GM12878 (cell line): Measurements from ENCODE around the gene TAOK2. TPM values are rescaled to one million over a fixed set of nuclear protein-coding genes. Genes with fewer than 3 reads are reported as not detected.
"Not testable (repeated sequence)": the region's sequence is repeated elsewhere in the genome, so short reads cannot be mapped to it uniquely, and the experiment has no call there.

Experiments
- ATAC-seq: fragments of 200-7000 bp; cut with Tn5 transposase; 3 replicates; pipeline ENCODE4 v1.9.1; 2020; ENCODE audit warnings: mild to moderate bottlenecking, moderate library complexity
- BruUV-seq: library from RNA; stranded (reverse); fragments of 400-500 nt; replicated peaks from 2 replicates; lab custom pipeline; 2021; lab: Mats Ljungman, UMichigan
- CTCF ChIA-PET: fragments of 300-600 bp; sonication (Branson Sonifier 250); formaldehyde crosslinking; extraction: SDS; loops from one replicate; lab custom pipeline; 2021; ENCODE audit warnings: inconsistent platforms; lab: Yijun Ruan, JAX
- POLR2A ChIA-PET: fragments of 350-600 bp; formaldehyde crosslinking; extraction: SDS; loops from one replicate; lab custom pipeline; 2021; ENCODE audit warnings: inconsistent platforms; lab: Charles Lee
- RAD21 ChIA-PET: fragments of 300-600 bp; sonication (Branson Sonifier 250); formaldehyde crosslinking; loops from one replicate; lab custom pipeline; 2023; ENCODE audit warnings: antibody characterized with exemption; ENCODE audit not compliant: unreplicated experiment; lab: Charles Lee
- SMC1A ChIA-PET: fragments of 300-600 bp; sonication (Branson Sonifier 250); formaldehyde crosslinking; loops from one replicate; lab custom pipeline; 2023; ENCODE audit not compliant: unreplicated experiment, uncharacterized antibody; lab: Charles Lee
- DNase-seq: peaks from one replicate; pipeline ENCODE4 v3.0.0-alpha.2; 2011; ENCODE audit warnings: low read depth, low spot score
- FAIRE-seq: peaks from 3 replicates; lab custom pipeline; 2011; peaks lifted over from hg19 to GRCh38; lab: Jason Lieb, UNC
- H2AFZ ChIP-seq: 2 replicates; pipeline ENCODE4 v1.6.0; 2011; ENCODE audit warnings: low read depth, low read length, control low read depth; ENCODE audit not compliant: control insufficient read depth
- H3K27ac ChIP-seq: 2 replicates; pipeline ENCODE4 v1.5.1; 2011; ENCODE audit warnings: control low read depth; ENCODE audit not compliant: control insufficient read depth, insufficient read depth
- H3K27me3 ChIP-seq, 2 experiments: replicated peaks in 1 of 2; 2 replicates each; pipeline versions ENCODE4 v1.6.0 to v1.6.1; 2011; ENCODE audit warnings: low read length in 1 of 2; ENCODE audit not compliant: control insufficient read depth in 2 of 2, insufficient read depth in 2 of 2
- H3K36me3 ChIP-seq, 2 experiments: 2 replicates each; pipeline ENCODE4 v1.5.1; 2011; ENCODE audit warnings: low read length in 1 of 2; ENCODE audit not compliant: control insufficient read depth in 2 of 2, insufficient read depth in 2 of 2
- H3K4me1 ChIP-seq: 2 replicates; pipeline ENCODE4 v1.6.1; 2011; ENCODE audit warnings: mild to moderate bottlenecking, low read length, moderate library complexity, mixed read lengths; ENCODE audit not compliant: control insufficient read depth, insufficient read depth
- H3K4me2 ChIP-seq: 2 replicates; pipeline ENCODE4 v1.6.0; 2011; ENCODE audit warnings: control low read depth; ENCODE audit not compliant: control insufficient read depth, insufficient read depth
- H3K4me3 ChIP-seq: fragments of 200-600 bp; sonication (generic); 2 replicates; pipeline ENCODE4 v1.5.1; 2016
- H3K79me2 ChIP-seq: 2 replicates; pipeline ENCODE4 v1.6.0; 2011; ENCODE audit warnings: low read length; ENCODE audit not compliant: control insufficient read depth, insufficient read depth
- H3K9ac ChIP-seq: 2 replicates; pipeline ENCODE4 v1.8.0; 2011; ENCODE audit warnings: low read length, control low read depth, mixed read lengths; ENCODE audit not compliant: control insufficient read depth, insufficient read depth
- H3K9me3 ChIP-seq: replicated peaks from 3 replicates; pipeline ENCODE4 v1.5.1; 2011; ENCODE audit warnings: mild to moderate bottlenecking, low read length; ENCODE audit not compliant: control insufficient read depth, insufficient read depth
- H4K20me1 ChIP-seq: 2 replicates; pipeline ENCODE4 v1.6.0; 2011; ENCODE audit not compliant: control insufficient read depth, insufficient read depth
- IKZF2 ChIP-seq, 2 experiments: fragments of 450-650 bp; IDR thresholded peaks; 2 replicates each; pipeline ENCODE4 v1.6.1; 2017; ENCODE audit warnings: mild to moderate bottlenecking in 2 of 2, moderate library complexity in 2 of 2
- JUND ChIP-seq: IDR thresholded peaks from 2 replicates; pipeline ENCODE4 v1.6.1; 2012; ENCODE audit warnings: low read depth, mild to moderate bottlenecking, low read length, improper control_type of control experiment, moderate library complexity
- SMARCA5 ChIP-seq: fragments of 450-650 bp; IDR thresholded peaks from 2 replicates; pipeline ENCODE4 v1.6.1; 2017; ENCODE audit warnings: mild to moderate bottlenecking
- YY1 ChIP-seq: IDR thresholded peaks from 2 replicates; pipeline ENCODE4 v1.6.1; 2011; ENCODE audit warnings: low read depth, mild to moderate bottlenecking, low read length
- ZZZ3 ChIP-seq: IDR thresholded peaks from 2 replicates; pipeline ENCODE4 v1.6.1; 2011; ENCODE audit warnings: low read depth; ENCODE audit not compliant: control insufficient read depth, insufficient read length
- WGBS: methylation state at CpG from one replicate; pipeline ENCODE4 v1.1.6; 2016; ENCODE audit warnings: low lambda C conversion rate; ENCODE audit not compliant: insufficient replicate concordance, insufficient coverage; ENCODE audit errors: missing lambda C conversion rate; 5-methylcytosine and 5-hydroxymethylcytosine counted together
- in situ Hi-C: fragments of 300-500 bp; cut with MboI; formaldehyde crosslinking; loops from 9 replicates; pipeline ENCODE4 v1.14.3; 2018; ENCODE audit warnings: mixed read lengths
- intact Hi-C: fragments of 100-400 bp; cut with micrococcal nuclease; formaldehyde crosslinking; loops from one replicate; pipeline ENCODE4 v1.14.2; 2022; ENCODE audit not compliant: unreplicated experiment
- polyA plus RNA-seq, 11 experiments: library from polyadenylated mRNA; depleted of rRNA in 4 of 11; unstranded in 6 of 11; stranded (reverse) in 5 of 11; fragments of >200 nt; fragmentation: Nextera tagmentation in 4 of 11; fragmentation: Illumina TruSeq in 1 of 11; extraction: Ambion mirVana in 4 of 11; extraction: Trizol in 1 of 11; gene quantifications; 1 replicate in 1 of 11; 2 replicates in 10 of 11; pipeline versions ENCODE4 v1.2.1 to v1.2.3, GENCODE V29; 2011 to 2016; ENCODE audit warnings: inconsistent platforms in 2 of 11, missing spikeins in 2 of 11, low read depth in 1 of 11
- total RNA-seq, 4 experiments: library from RNA; depleted of rRNA in 3 of 4; stranded (reverse); fragments of >200 nt in 3 of 4; fragmentation: Illumina TruSeq in 1 of 4; extraction: Trizol in 1 of 4; gene quantifications; 2 replicates each; pipeline versions ENCODE4 v1.2.1 to v1.2.3, GENCODE V29; 2013 to 2021
- TF ChIP-seq, protein P1 (sequence below): fragments of 450-650 bp; IDR thresholded peaks from 2 replicates; pipeline ENCODE4 v1.6.1; 2016; ENCODE audit warnings: mild to moderate bottlenecking
- TF ChIP-seq, protein P2 (sequence below): IDR thresholded peaks from 2 replicates; pipeline ENCODE4 v1.6.1; 2011; ENCODE audit warnings: low read depth, low read length, improper control_type of control experiment, borderline replicate concordance
- TF ChIP-seq, protein P3 (sequence below): IDR thresholded peaks from 2 replicates; pipeline ENCODE4 v1.6.1; 2012; ENCODE audit warnings: low read depth, low read length, improper control_type of control experiment
- TF ChIP-seq, protein P4 (sequence below): fragments of 450-650 bp; IDR thresholded peaks from 2 replicates; pipeline ENCODE4 v1.6.1; 2017; ENCODE audit warnings: antibody characterized with exemption, mild to moderate bottlenecking, moderate library complexity

Gene TAOK2
- total and polyA plus RNA-seq, 10 of the 15 experiments (the other 5 are each of a cell fraction or from before 2014, with no cell fraction given) = 0.14 to 40.2 (median 11.6) TPM

DNA sequence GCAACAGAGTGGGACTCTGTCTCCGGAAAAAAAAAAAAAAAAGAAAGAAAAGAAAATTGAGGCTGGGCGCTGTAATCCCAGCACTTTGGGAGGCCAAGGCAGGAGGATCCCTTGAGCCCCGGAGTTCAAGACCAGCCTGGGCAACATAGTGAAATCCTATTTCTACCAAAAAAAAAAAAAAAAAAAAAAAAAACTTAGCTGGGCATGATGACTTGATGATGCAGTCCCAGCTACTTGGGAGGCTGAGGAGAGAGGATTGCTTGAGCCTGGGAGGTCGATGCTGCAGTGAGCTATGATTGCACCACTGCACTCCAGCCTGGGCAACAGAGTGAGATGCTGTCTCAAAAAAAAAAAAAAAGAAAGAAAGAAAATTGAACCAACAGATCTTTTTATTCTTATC is 44.3 kb downstream of the TAOK2 start:
- intact Hi-C loops, ATAC-seq, H3K27me3 ChIP-seq, H3K4me3 ChIP-seq, H3K36me3 ChIP-seq, H3K9ac ChIP-seq, BruUV-seq, H4K20me1 ChIP-seq, DNase-seq, H3K4me1 ChIP-seq, H2AFZ ChIP-seq, FAIRE-seq, H3K27ac ChIP-seq, H3K9me3 ChIP-seq, H3K79me2 ChIP-seq, H3K4me2 ChIP-seq: not testable (repeated sequence)
- ChIA-PET SMC1A (interaction anchor here (0.7 kb wide), 1 partner anchor 94 kb away, joined by 3 read pairs; no protein-coding TSS in a partner anchor), RAD21 (interaction anchor here (1.0 kb wide), 1 partner anchor 825 kb away, joined by 5 read pairs; no protein-coding TSS in a partner anchor), CTCF (interaction anchor here (0.6 to 3.0 kb wide), 7 partner anchors 12 to 210 kb away, joined by 3 to 12 read pairs (median 4); partner anchors contain the start of gene TLCD3B), POLR2A (interaction anchor here (0.6 kb wide), 1 partner anchor 52 kb away, joined by 7 read pairs; no protein-coding TSS in a partner anchor)
- 80% methylated on average over 2 of the region's 4 CpGs for WGBS
- in situ Hi-C loops = loop anchor here (25.0 kb wide), 1 partner anchor 906 kb away; no protein-coding TSS in a partner anchor

DNA sequence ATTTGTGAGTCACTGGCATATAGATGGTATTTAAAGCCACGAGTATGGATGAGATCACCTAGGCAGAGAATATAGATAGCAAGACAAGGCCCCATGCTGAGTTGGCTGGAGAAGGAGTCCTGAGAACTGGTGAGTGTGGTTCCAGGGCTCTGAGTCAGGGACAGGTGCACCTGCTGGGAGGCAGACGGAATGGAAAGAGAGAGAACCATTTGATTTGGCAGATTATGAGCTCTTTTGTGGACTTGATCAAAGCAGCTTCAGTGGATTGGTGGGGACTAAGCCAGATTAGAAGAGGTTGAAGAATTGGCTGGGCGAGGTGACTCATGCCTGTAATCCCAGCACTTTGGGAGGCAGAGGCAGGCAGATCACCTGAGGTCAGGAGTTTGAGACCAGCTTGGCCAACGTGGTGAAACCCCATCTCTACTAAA is 45.1 kb downstream of the TAOK2 start:
- no peak overlapping the region for H2AFZ ChIP-seq
- in situ Hi-C loops (loop anchor here (25.0 kb wide), 1 partner anchor 906 kb away; no protein-coding TSS in a partner anchor), intact Hi-C loops (no loop called here)
- ChIA-PET CTCF (interaction anchor here (0.7 to 3.0 kb wide), 5 partner anchors 10 to 190 kb away, joined by 3 to 12 read pairs (median 4); partner anchors contain the start of gene TLCD3B), POLR2A (interaction anchor here (0.5 kb wide), 1 partner anchor 1045 kb away, joined by 3 read pairs; no protein-coding TSS in a partner anchor), SMC1A (interaction anchor here (1.0 to 1.2 kb wide), 2 partner anchors 42 to 170 kb away, joined by 3 read pairs; no protein-coding TSS in a partner anchor), RAD21 (interaction anchor here (1.0 to 1.9 kb wide), 2 partner anchors 13 to 826 kb away, joined by 5 to 6 read pairs; partner anchors contain the start of gene TLCD3B)
- peaks cover 0 to 2% of the 10 kb centered on the region in 2 experiments; a peak in 1 of 4 replicates for H3K27me3 ChIP-seq
- H3K9ac ChIP-seq = no peak overlapping the region
- no peaks in the 10 kb centered on the region for H3K9me3 ChIP-seq
- no peak for ATAC-seq
- H3K79me2 ChIP-seq = no peaks in the 10 kb centered on the region
- H3K27ac ChIP-seq = no peak overlapping the region
- 0 out of 2 replicates have a peak, but pooled peaks cover 2% of the 10 kb centered on the region for H3K4me1 ChIP-seq
- 11% methylated on average over 4 of the region's 4 CpGs for WGBS
- no peak for FAIRE-seq
- DNase-seq = no peak
- no TSS peak for BruUV-seq
- no peaks in the 10 kb centered on the region for H3K36me3 ChIP-seq
- no peak overlapping the region for H3K4me2 ChIP-seq
- H3K4me3 ChIP-seq = no peak overlapping the region
- H4K20me1 ChIP-seq = no peaks in the 10 kb centered on the region
- TF ChIP-seq, protein P1, sequence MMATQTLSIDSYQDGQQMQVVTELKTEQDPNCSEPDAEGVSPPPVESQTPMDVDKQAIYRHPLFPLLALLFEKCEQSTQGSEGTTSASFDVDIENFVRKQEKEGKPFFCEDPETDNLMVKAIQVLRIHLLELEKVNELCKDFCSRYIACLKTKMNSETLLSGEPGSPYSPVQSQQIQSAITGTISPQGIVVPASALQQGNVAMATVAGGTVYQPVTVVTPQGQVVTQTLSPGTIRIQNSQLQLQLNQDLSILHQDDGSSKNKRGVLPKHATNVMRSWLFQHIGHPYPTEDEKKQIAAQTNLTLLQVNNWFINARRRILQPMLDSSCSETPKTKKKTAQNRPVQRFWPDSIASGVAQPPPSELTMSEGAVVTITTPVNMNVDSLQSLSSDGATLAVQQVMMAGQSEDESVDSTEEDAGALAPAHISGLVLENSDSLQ = no peak
- TF ChIP-seq JUND (no peak), YY1 (no peak), SMARCA5 (no peak), IKZF2 (IDR thresholded peaks at IDR 0.05) (no peak), ZZZ3 (no peak)
- TF ChIP-seq, protein P2, sequence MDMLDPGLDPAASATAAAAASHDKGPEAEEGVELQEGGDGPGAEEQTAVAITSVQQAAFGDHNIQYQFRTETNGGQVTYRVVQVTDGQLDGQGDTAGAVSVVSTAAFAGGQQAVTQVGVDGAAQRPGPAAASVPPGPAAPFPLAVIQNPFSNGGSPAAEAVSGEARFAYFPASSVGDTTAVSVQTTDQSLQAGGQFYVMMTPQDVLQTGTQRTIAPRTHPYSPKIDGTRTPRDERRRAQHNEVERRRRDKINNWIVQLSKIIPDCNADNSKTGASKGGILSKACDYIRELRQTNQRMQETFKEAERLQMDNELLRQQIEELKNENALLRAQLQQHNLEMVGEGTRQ = no peak
- TF ChIP-seq, protein P3, sequence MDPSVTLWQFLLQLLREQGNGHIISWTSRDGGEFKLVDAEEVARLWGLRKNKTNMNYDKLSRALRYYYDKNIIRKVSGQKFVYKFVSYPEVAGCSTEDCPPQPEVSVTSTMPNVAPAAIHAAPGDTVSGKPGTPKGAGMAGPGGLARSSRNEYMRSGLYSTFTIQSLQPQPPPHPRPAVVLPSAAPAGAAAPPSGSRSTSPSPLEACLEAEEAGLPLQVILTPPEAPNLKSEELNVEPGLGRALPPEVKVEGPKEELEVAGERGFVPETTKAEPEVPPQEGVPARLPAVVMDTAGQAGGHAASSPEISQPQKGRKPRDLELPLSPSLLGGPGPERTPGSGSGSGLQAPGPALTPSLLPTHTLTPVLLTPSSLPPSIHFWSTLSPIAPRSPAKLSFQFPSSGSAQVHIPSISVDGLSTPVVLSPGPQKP = no peak
- TF ChIP-seq, protein P4, sequence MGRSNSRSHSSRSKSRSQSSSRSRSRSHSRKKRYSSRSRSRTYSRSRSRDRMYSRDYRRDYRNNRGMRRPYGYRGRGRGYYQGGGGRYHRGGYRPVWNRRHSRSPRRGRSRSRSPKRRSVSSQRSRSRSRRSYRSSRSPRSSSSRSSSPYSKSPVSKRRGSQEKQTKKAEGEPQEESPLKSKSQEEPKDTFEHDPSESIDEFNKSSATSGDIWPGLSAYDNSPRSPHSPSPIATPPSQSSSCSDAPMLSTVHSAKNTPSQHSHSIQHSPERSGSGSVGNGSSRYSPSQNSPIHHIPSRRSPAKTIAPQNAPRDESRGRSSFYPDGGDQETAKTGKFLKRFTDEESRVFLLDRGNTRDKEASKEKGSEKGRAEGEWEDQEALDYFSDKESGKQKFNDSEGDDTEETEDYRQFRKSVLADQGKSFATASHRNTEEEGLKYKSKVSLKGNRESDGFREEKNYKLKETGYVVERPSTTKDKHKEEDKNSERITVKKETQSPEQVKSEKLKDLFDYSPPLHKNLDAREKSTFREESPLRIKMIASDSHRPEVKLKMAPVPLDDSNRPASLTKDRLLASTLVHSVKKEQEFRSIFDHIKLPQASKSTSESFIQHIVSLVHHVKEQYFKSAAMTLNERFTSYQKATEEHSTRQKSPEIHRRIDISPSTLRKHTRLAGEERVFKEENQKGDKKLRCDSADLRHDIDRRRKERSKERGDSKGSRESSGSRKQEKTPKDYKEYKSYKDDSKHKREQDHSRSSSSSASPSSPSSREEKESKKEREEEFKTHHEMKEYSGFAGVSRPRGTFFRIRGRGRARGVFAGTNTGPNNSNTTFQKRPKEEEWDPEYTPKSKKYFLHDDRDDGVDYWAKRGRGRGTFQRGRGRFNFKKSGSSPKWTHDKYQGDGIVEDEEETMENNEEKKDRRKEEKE = no peak
